H1 (cell line): ENCODE measurements around the gene DPY19L1. TPM values are rescaled to one million over a fixed set of nuclear protein-coding genes. Genes with fewer than 3 reads are reported as not detected.

Source experiments
- ASH2L ChIP-seq: fragments of 200-600, 300-600 bp; sonication (generic); IDR thresholded peaks from one replicate; pipeline ENCODE4 v1.7.1; 2017; ENCODE audit warnings: low read length
- CREB1 ChIP-seq: IDR thresholded peaks from 2 replicates; pipeline ENCODE4 v1.6.1; 2012; ENCODE audit warnings: inconsistent platforms
- KDM5A ChIP-seq: fragments of 200-600 bp; IDR thresholded peaks from 2 replicates; pipeline ENCODE4 v1.7.1; 2012; ENCODE audit warnings: mild to moderate bottlenecking, low read length, inconsistent platforms, mixed read lengths
- SIX5 ChIP-seq: IDR thresholded peaks from 2 replicates; pipeline ENCODE4 v1.6.1; 2011; ENCODE audit warnings: mild to moderate bottlenecking, low read depth, low read length
- polyA plus RNA-seq, 7 experiments: library from polyadenylated mRNA; depleted of rRNA in 3 of 7; stranded (reverse) in 5 of 7; unstranded in 2 of 7; fragments of >200 nt in 5 of 7; fragments of 200-250 nt in 2 of 7; gene quantifications; 1 replicate in 5 of 7; 2 replicates in 1 of 7; 4 replicates in 1 of 7; pipeline versions ENCODE4 v1.2.1 to v1.2.3, GENCODE V29; 2011 to 2013; ENCODE audit warnings: missing spikeins in 2 of 7, mixed read lengths in 2 of 7
- total RNA-seq: library from RNA; stranded (reverse); fragmentation: NEBNext Ultra II Directional; extraction: Animal tissue kit (Norgen Biotek cat#: 25700); gene quantifications from 2 replicates; pipeline ENCODE4 v1.2.1, GENCODE V29; 2021
- TF ChIP-seq, protein P1 (sequence below): IDR thresholded peaks from 2 replicates; pipeline ENCODE4 v1.6.1; 2011; ENCODE audit warnings: low read length, improper control_type of control experiment

DPY19L1 gene
- total and polyA plus RNA-seq, 2 of the 8 experiments (the other 6 are each of a cell fraction or from before 2014, with no cell fraction given): 14.1 to 23.3 TPM

DNA sequence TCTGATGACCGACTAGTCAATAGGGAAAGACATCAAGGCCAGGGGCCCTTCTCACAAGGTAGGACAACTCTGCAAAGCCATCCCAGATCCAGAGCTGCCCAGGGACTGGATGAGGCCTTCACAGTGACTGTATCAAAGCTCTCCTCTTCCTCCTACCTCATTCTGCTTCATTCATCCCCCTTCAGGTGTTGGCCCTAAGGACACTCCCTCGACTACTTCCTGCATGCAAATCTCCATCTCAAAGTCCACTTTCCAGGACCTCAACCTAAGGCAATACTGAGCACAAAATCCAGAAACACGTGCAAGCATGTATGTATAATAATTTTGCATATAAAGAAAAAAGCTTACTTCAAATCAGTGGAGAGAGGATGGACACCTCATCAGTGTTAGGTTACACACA lies 25.1 kb downstream of the DPY19L1 start (continued):
- TF ChIP-seq, protein P1, sequence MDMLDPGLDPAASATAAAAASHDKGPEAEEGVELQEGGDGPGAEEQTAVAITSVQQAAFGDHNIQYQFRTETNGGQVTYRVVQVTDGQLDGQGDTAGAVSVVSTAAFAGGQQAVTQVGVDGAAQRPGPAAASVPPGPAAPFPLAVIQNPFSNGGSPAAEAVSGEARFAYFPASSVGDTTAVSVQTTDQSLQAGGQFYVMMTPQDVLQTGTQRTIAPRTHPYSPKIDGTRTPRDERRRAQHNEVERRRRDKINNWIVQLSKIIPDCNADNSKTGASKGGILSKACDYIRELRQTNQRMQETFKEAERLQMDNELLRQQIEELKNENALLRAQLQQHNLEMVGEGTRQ: no peak
- TF ChIP-seq ASH2L (no peak), SIX5 (no peak), KDM5A (no peak), CREB1 (no peak)
